IMR-90 (cell line): Measurements from ENCODE around the gene KRTAP10-10.

Source experiments
- POLR2A ChIP-seq: IDR thresholded peaks from 2 replicates; pipeline ENCODE4 v1.6.1; 2012; ENCODE audit warnings: mild to moderate bottlenecking, low read depth, low read length
- RCOR1 ChIP-seq: IDR thresholded peaks from 2 replicates; pipeline ENCODE4 v1.6.1; 2012; ENCODE audit warnings: mild to moderate bottlenecking, low read length, improper control_type of control experiment; ENCODE audit not compliant: insufficient replicate concordance

GRCh38 chr21:44611551-44611950, 25.6 kb upstream of the KRTAP10-10 start:
- no peak for TF ChIP-seq RCOR1
- TF ChIP-seq POLR2A = no peak
